Measurements from ENCODE around the gene KLF17.
"Not testable (repeated sequence)": the region's sequence is repeated elsewhere in the genome, so short reads cannot be mapped to it uniquely, and the experiment has no call there.

Gene KLF17

DNA sequence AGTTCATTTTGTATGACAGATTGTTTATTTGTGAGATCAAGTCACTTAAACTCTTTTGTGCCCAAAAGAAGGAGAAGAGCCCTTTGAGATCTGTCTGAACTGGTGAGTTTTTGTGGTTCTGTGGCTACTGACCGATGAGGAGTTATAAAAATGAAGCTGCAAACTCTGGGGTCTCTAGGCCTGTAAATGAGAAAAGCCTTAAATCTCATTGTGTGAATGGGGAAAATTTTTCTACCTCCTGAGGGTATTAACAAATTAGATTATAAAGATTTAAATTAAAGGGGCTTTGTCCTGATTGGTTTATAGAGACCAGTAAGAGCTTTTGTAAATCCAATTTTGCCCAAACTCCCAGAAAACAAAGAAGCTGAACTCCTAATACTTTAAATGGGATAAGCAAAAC is 9.7 kb upstream of the KLF17 start:
- in situ Hi-C loops (cut with MboI; ENCODE audit: low sequenced_read_pairs) = no loop called here

DNA sequence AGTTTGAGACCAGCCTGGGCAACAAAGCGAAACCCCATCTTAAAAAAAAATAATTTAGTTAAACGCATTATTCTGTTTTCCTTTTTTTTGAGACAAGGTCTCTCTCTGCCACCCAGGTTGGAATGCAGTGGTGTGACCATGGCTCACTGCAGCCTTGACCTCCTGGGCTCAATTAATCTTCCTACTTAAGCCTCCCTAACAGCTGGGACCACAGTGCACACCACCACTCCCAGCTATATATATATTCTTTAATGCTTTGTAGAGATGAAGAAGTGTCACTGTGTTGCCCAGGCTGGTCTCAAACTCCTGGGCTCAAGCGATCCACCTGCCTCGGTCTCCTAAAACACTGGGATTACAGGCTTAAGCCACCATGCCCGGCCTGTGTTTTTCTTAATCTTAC is 7.7 kb upstream of the KLF17 start:
- in situ Hi-C loops (cut with MboI; ENCODE audit: low sequenced_read_pairs) = no loop called here

DNA sequence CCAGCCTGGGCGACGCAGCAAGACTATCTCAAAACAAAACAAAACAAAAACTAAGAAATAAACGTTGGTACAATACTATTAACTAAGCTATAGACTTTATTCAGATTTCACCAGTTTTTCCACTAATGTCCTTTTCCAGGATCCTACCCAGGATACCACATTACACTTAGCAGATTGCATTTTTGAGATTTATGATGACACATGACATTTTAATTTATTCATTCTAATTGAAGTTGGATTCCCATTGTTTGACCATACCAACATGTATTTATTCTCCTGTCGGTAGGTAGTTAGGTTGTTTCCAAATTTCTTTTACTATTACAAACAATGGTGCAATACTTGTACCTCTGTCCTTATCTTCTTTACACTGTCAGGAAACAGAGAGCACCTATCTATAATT is 6.8 kb upstream of the KLF17 start:
- in situ Hi-C loops (cut with MboI; ENCODE audit: low sequenced_read_pairs) = no loop called here

DNA sequence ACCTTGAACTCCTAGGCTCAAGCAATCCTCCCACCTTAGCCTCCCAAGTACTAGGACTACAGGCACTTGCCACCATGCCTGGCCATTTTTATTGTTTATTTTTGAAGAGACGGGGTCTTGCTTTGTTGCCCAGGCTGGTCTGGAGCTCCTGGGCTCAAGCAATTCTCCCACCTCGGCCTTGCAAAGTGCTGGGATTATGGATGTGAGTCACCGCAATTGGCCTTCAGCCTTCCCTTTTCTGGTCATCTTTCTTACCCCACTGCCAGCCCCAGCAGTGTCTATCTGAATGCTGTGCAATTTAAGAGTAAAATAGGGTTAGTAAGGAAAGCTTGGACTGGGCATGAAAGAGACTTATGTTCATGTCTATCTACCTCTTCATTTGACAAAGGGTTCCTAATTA is 6.1 kb upstream of the KLF17 start:
- in situ Hi-C loops (cut with MboI; ENCODE audit: low sequenced_read_pairs) = no loop called here

DNA sequence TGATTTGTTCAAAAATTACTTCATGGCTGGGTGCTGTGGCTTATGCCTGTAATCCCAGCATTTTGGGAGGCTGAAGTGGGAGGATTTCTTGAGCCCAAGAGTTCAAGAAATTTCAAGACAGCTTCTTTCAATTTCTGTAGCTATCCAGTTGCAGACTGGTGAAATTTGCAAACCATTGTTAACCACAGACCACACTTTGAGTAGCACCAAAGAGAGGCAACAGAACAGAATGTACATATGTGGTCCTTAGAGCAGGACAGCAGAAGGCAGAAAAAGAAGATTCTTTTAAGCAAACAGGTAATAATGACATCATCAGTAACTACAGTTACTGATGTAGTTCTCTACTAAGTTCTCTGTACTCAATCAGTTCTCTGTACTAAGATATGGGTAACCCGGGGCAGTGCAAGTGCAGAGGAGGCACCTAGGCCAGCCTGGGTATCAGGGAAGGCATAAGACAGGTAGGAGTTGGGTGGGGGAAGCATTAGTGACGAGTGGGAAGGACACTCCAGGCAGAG is 5.5 kb upstream of the KLF17 start:
- in situ Hi-C loops (cut with MboI; ENCODE audit: low sequenced_read_pairs) = no loop called here

DNA sequence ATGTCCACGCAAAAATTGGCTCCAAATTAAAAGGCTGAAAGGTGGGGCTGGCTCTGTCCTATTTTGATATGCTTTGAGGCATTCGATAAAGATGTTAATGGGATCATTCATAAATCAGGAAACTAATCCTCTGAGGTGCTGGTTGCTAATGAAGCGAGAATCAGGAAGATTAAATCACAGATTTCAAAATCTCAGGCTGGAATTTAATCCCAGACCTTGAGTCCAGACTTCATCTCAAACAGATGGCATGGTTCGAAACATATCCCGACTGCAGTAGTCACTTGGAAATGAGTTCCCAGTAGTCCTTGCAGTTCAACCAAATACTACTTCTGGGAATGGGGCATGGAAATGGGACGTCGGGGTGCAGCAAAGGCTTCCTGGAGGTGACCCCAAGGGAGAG is 4.5 kb upstream of the KLF17 start:
- in situ Hi-C loops (cut with MboI; ENCODE audit: low sequenced_read_pairs) = no loop called here

DNA sequence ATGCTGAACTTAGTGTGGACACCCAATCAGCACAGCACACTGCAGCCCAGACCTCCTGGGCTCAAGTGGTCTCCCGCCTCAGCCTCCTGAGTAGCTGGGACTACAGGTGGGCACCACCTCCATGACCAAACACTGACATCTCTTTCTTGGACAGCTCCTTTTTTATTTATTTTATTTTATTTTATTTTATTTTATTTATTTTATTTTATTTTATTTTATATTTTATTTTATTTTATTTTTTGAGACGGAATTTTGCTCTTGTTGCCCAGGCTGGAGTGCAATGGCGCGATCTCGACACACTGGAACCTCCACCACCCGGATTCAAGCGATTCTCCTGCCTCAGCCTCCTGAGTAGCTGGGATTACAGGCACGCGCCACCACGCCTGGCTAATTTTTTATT is 1.3 kb upstream of the KLF17 start:
- in situ Hi-C loops (cut with MboI; ENCODE audit: low sequenced_read_pairs) = not testable (repeated sequence)

DNA sequence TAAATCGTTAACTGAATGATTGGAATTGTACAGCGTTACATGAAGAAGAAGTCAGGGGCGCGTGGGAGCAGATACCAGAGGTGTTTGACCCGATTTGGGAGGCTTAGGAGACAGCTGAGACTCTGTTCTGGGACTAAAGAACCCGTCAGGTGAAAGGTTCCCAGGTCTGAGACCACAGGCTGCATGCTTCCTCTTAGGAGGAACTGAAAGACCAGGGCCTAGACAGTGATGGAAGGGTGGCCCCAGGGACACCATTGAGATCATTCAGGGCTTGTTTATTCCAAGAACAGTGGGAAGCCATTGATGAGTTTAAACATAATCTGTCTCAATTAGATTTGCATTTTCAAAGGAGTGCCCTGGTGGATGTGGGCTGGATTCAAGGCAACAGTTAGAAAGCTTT is 904 bp downstream of the KLF17 start:
- in situ Hi-C loops (cut with MboI; ENCODE audit: low sequenced_read_pairs) = no loop called here

GRCh38 chr1:44120398-44120949 is 1.9 kb downstream of the KLF17 start:
- in situ Hi-C loops (cut with MboI; ENCODE audit: low sequenced_read_pairs) = no loop called here

GRCh38 chr1:44129616-44130500 is 11.2 kb downstream of the KLF17 start:
- in situ Hi-C loops (cut with MboI; ENCODE audit: low sequenced_read_pairs) = no loop called here

DNA sequence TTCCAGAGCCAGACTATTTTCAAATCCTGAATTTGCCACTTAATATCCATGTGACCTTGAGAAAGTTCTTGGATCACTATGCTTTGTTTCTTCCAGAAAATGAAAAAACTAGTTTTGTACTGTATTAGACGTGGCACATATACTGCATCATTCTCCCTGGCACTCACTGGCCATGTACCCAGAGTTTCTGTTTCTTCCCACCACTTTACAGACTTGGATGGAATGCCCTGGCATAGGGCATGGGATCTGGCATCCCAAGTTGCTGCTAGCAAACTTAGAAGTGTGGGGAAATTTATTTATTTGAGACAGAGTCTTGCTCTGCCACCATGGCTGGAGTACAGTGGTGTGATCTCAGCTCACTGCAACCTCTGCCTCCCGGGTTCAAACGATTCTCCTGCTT is 12.8 kb downstream of the KLF17 start:
- in situ Hi-C loops (cut with MboI; ENCODE audit: low sequenced_read_pairs) = no loop called here

GRCh38 chr1:44134071-44134920 is 15.7 kb downstream of the KLF17 start:
- in situ Hi-C loops (cut with MboI; ENCODE audit: low sequenced_read_pairs) = no loop called here

- in situ Hi-C loops (cut with MboI; ENCODE audit: low sequenced_read_pairs) = no loop called here
These were observed 17.3 kb downstream of the KLF17 start for GRCh38 chr1:44135886-44136285.

- in situ Hi-C loops (cut with MboI; ENCODE audit: low sequenced_read_pairs) = no loop called here
These were observed 19.6 kb downstream of the KLF17 start for GRCh38 chr1:44138239-44138638.

DNA sequence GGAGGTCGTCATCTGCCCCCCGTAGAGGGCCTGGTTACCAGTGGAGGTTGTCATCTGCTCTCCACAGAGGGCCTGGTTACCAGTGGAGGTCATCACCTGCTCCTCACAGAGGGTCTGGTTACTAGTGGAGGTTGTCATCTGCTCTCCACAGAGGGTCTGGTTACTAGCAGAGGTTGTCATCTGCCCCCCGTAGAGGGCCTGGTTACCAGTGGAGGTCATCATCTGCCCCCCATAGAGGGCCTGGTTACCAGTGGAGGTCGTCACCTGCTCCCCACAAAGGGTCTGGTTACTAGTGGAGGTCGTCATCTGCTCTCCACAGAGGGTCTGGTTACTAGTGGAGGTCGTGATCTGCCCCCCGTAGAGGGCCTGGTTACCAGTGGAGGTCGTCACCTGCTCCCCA is 20.9 kb downstream of the KLF17 start:
- in situ Hi-C loops (cut with MboI; ENCODE audit: low sequenced_read_pairs) = not testable (repeated sequence)

DNA sequence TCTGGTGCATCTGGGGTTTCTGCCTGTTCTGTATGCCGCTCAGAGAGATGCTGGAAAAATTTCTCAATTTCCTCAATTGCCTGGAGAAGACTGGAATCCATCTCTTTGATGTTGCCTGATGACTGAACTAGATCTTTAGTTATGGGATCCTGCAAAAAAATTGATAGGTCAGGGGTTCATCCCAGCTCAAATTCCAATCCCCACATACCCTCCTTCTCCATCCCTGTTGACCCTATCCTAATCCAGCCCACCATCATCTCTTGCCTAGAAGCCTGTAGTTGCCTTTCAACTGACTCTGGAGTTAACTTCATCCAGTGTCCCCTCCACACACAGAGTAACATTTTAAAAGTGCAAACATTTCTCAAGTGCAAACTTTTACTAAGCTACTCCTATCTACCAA is 22.9 kb downstream of the KLF17 start, which contains the start of gene KLF18:
KLF18 (minus strand) TSS at position 101 of the 400 bp plus-strand sequence; CDS start at position 101, 0 bp downstream.
- in situ Hi-C loops (cut with MboI; ENCODE audit: low sequenced_read_pairs) = no loop called here

DNA sequence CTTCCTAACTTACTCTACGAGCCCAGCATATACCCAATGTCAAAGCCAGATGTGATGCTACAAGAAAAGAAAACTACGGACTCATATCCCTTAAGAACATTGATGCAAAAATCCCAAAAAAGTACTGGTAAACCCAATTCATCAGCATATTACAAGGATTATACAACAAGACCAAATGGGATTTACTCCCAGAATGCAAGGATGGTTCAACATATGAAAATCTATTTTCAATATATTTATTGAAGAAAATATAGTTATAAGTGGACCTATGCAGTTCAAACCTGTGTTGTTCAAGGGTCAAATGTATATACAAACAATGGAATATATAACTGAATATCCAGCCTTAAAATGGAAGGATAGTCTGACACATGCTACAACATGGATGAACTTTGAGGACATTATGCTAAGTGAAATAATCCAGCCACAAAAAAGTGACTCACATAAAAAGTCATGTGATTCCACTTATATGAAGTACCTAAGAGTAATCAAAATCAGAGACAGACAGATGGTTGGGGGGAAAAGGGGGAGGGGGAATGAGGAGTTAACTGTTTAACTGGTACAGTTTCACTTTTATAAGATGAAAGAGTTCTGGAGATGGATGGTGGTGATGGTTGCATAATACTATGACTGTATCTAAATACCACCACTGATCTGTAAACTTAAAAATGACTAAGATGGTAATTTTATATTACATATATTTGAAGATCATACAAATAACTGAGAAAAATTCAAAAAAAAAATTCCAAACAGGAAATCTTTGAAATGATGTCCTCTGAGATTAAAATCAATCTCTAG is 26.5 kb downstream of the KLF17 start:
- in situ Hi-C loops (cut with MboI; ENCODE audit: low sequenced_read_pairs) = no loop called here

DNA sequence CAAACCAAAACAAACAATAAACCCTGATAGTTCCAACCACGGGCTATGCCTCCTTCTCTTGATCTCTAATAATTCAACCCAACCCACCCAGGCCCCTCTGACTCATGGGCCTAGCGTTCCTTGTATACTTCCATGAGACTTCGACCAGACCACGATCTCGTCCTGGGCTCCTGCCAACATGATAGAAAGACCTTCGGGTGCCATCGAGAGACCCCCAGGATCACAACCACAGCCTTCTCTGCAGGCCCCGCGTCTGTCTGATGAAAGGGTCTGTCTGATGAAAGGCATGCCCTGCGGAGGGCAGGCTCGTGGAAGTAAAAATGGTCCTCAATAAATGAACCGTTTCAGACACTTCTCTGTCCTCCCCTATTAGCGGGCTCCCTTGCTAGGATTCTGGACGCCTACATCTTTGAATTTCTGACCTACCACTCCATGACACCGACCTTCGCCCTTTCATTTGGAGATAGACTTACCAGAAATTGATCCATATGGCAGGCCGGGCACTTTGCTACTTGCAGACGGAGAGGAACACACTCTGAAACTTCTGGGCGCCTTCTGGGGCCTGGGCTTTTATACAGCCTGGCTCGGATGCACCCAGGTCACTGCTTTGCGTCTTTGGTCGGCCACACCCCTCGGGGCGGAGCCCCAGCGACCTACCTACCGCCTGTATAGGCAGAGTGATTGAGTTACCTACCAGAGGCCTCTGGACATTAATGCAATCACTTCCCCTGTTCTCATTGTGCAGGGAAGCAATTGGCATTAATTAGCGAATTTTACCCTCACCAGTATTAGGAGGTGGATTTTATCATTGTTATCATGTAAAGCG is 28.1 kb downstream of the KLF17 start:
- in situ Hi-C loops (cut with MboI; ENCODE audit: low sequenced_read_pairs) = no loop called here

- in situ Hi-C loops (cut with MboI; ENCODE audit: low sequenced_read_pairs) = no loop called here
These were observed 29.0 kb downstream of the KLF17 start for GRCh38 chr1:44147582-44147981.

GRCh38 chr1:44151332-44151731 is 32.7 kb downstream of the KLF17 start:
- in situ Hi-C loops (cut with MboI; ENCODE audit: low sequenced_read_pairs) = no loop called here

Measured in HL-60/S4 treated with phorbol 12-myristate 13-acetate at 8.2 ng/mL for 4 days and 3 days (cell line).